Activated CD8-positive, alpha-beta T cell treated with anti-CD3 and anti-CD28 coated beads, Interleukin-2, amount 10 ng/mL, durations not matched to agents 7 days and 5 days (primary cell): ENCODE data around the gene GABBR2. TPM values are rescaled to one million over a fixed set of nuclear protein-coding genes. Genes with fewer than 3 reads are reported as not detected.

Source experiments
- ATAC-seq: fragments of 150-1000 bp; cut with Tn5 transposase; one replicate; pipeline ENCODE4 v1.10.0; 2021; ENCODE audit warnings: moderate library complexity
- CTCF ChIA-PET: fragments of 350-600 bp; sonication (Branson Sonifier 250); formaldehyde crosslinking; loops from one replicate; lab custom pipeline; 2021; ENCODE audit warnings: antibody characterized with exemption; lab: Charles Lee
- POLR2A ChIA-PET: fragments of 350-600 bp; sonication (Branson Sonifier 250); formaldehyde crosslinking; loops from one replicate; lab custom pipeline; 2021; ENCODE audit warnings: antibody characterized with exemption; lab: Charles Lee
- DNase-seq: peaks from one replicate; pipeline ENCODE4 v3.0.0-alpha.2; 2020
- H3K27ac Mint-ChIP-seq: one replicate; pipeline ENCODE4 v1.8.0; 2021; ENCODE audit warnings: mild to moderate bottlenecking, mixed read lengths
- H3K27me3 Mint-ChIP-seq: one replicate; pipeline ENCODE4 v1.8.0; 2021; ENCODE audit warnings: low read depth, mixed read lengths
- H3K36me3 Mint-ChIP-seq: one replicate; pipeline ENCODE4 v1.8.0; 2021; ENCODE audit warnings: low read depth, mixed read lengths
- H3K4me1 Mint-ChIP-seq: one replicate; pipeline ENCODE4 v1.8.0; 2021; ENCODE audit warnings: low read depth, mixed read lengths
- H3K4me3 Mint-ChIP-seq: one replicate; pipeline ENCODE4 v1.8.0; 2021; ENCODE audit warnings: mild to moderate bottlenecking, mixed read lengths
- H3K9me3 Mint-ChIP-seq: one replicate; pipeline ENCODE4 v1.8.0; 2022; ENCODE audit warnings: mixed read lengths; ENCODE audit not compliant: insufficient read depth
- total RNA-seq, 2 experiments: library from RNA; stranded (reverse); gene quantifications; one replicate each; pipeline ENCODE4 v1.2.3, GENCODE V29; 2021

Gene GABBR2
- total RNA-seq, 2 experiments from 2014 or later: not detected

- no peak overlapping the region for H3K27ac Mint-ChIP-seq
Measured at GRCh38 chr9:98315067-98315453, 393.7 kb downstream of the GABBR2 start.

GRCh38 chr9:98314381-98315066 is 394.2 kb downstream of the GABBR2 start:
- no peak overlapping the region for H3K27ac Mint-ChIP-seq
- H3K27me3 Mint-ChIP-seq: no peaks in the 10 kb centered on the region
- no peaks in the 10 kb centered on the region for H3K36me3 Mint-ChIP-seq
- H3K4me3 Mint-ChIP-seq: no peak overlapping the region
- POLR2A ChIA-PET: no interaction called here
- no peaks in the 10 kb centered on the region for H3K9me3 Mint-ChIP-seq
- no peak for ATAC-seq
- no peaks in the 10 kb centered on the region for H3K4me1 Mint-ChIP-seq
- no peak for DNase-seq
- CTCF ChIA-PET: interaction anchor here (5.4 kb wide), 1 partner anchor 461 kb away, joined by 50 read pairs; no protein-coding TSS in a partner anchor

More at GRCh38 chr9:98315067-98315453, 393.7 kb downstream of the GABBR2 start:
- ChIA-PET POLR2A (no interaction called here), CTCF (interaction anchor here (1.0 to 5.4 kb wide), 3 partner anchors 126 to 461 kb away, joined by 3 to 50 read pairs (median 3); no protein-coding TSS in a partner anchor)
- H3K4me3 Mint-ChIP-seq: no peak overlapping the region
- H3K4me1 Mint-ChIP-seq: no peaks in the 10 kb centered on the region
- DNase-seq (no peak), ATAC-seq (no peak)
- H3K9me3 Mint-ChIP-seq: no peaks in the 10 kb centered on the region
- H3K36me3 Mint-ChIP-seq: no peaks in the 10 kb centered on the region
- H3K27me3 Mint-ChIP-seq: no peaks in the 10 kb centered on the region

- H3K4me3 Mint-ChIP-seq: no peak overlapping the region
- no peaks in the 10 kb centered on the region for H3K36me3 Mint-ChIP-seq
- H3K4me1 Mint-ChIP-seq: no peaks in the 10 kb centered on the region
- ChIA-PET POLR2A (no interaction called here), CTCF (interaction anchor here (5.4 kb wide), 1 partner anchor 463 kb away, joined by 50 read pairs; no protein-coding TSS in a partner anchor)
- H3K9me3 Mint-ChIP-seq: no peaks in the 10 kb centered on the region
- DNase-seq (no peak), ATAC-seq (no peak)
- H3K27ac Mint-ChIP-seq: no peak overlapping the region
- no peaks in the 10 kb centered on the region for H3K27me3 Mint-ChIP-seq
Measured at GRCh38 chr9:98312365-98312764, 396.4 kb downstream of the GABBR2 start.

DNA sequence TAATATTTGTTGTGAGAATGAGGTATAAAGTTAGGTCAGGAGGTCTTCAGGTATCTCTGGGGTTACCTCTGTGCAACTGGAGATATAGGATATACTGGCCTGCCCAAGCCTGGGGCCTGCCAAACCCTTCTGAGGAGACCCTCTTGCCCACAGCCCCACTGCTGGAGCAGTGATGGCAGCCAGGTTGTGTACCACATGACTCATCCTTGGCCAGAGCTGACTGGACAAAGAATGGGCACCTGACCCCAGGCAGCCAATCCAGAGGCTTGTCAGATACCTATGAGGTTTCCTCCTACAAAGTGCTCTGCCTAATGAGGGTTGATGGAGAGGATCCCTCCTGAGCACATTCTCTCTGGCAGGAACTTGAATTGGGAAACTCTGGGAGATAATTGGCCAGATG is 397.2 kb downstream of the GABBR2 start:
- no peak overlapping the region for H3K27ac Mint-ChIP-seq
- no peaks in the 10 kb centered on the region for H3K4me1 Mint-ChIP-seq
- H3K9me3 Mint-ChIP-seq: no peaks in the 10 kb centered on the region
- H3K4me3 Mint-ChIP-seq: no peak overlapping the region
- ChIA-PET CTCF (no interaction called here), POLR2A (no interaction called here)
- DNase-seq: no peak
- H3K36me3 Mint-ChIP-seq: no peaks in the 10 kb centered on the region
- H3K27me3 Mint-ChIP-seq: no peaks in the 10 kb centered on the region
- no peak for ATAC-seq

- ATAC-seq: no peak
- Mint-ChIP-seq H3K4me1 (no peaks in the 10 kb centered on the region), H3K36me3 (no peaks in the 10 kb centered on the region), H3K4me3 (no peak overlapping the region), H3K27me3 (no peaks in the 10 kb centered on the region), H3K9me3 (no peaks in the 10 kb centered on the region), H3K27ac (no peak overlapping the region)
- ChIA-PET CTCF (no interaction called here), POLR2A (no interaction called here)
- no peak for DNase-seq
Measured at GRCh38 chr9:98310752-98311392, 397.9 kb downstream of the GABBR2 start.

- Mint-ChIP-seq H3K36me3 (no peaks in the 10 kb centered on the region), H3K27ac (no peak overlapping the region), H3K4me1 (no peaks in the 10 kb centered on the region), H3K4me3 (no peak overlapping the region), H3K9me3 (no peaks in the 10 kb centered on the region), H3K27me3 (no peaks in the 10 kb centered on the region)
- ATAC-seq: no peak
- CTCF ChIA-PET: interaction anchor here (0.7 kb wide), 1 partner anchor 9 kb away, joined by 4 read pairs; no protein-coding TSS in a partner anchor
- DNase-seq: no peak
- POLR2A ChIA-PET: no interaction called here
Measured at GRCh38 chr9:98306384-98307145, 402.2 kb downstream of the GABBR2 start.

- DNase-seq (no peak), ATAC-seq (no peak)
- ChIA-PET POLR2A (no interaction called here), CTCF (no interaction called here)
- H3K4me3 Mint-ChIP-seq: no peak overlapping the region
- H3K36me3 Mint-ChIP-seq: no peaks in the 10 kb centered on the region
- no peaks in the 10 kb centered on the region for H3K9me3 Mint-ChIP-seq
- H3K27ac Mint-ChIP-seq: no peak overlapping the region
- no peaks in the 10 kb centered on the region for H3K4me1 Mint-ChIP-seq
- H3K27me3 Mint-ChIP-seq: no peaks in the 10 kb centered on the region
Measured at GRCh38 chr9:98304381-98304780, 404.4 kb downstream of the GABBR2 start.

- Mint-ChIP-seq H3K4me3 (no peak overlapping the region), H3K36me3 (no peaks in the 10 kb centered on the region), H3K4me1 (no peaks in the 10 kb centered on the region), H3K9me3 (no peaks in the 10 kb centered on the region), H3K27ac (no peak overlapping the region), H3K27me3 (no peaks in the 10 kb centered on the region)
- ChIA-PET POLR2A (no interaction called here), CTCF (no interaction called here)
- DNase-seq: no peak
- no peak for ATAC-seq
Measured at GRCh38 chr9:98303633-98304125, 405.1 kb downstream of the GABBR2 start.

DNA sequence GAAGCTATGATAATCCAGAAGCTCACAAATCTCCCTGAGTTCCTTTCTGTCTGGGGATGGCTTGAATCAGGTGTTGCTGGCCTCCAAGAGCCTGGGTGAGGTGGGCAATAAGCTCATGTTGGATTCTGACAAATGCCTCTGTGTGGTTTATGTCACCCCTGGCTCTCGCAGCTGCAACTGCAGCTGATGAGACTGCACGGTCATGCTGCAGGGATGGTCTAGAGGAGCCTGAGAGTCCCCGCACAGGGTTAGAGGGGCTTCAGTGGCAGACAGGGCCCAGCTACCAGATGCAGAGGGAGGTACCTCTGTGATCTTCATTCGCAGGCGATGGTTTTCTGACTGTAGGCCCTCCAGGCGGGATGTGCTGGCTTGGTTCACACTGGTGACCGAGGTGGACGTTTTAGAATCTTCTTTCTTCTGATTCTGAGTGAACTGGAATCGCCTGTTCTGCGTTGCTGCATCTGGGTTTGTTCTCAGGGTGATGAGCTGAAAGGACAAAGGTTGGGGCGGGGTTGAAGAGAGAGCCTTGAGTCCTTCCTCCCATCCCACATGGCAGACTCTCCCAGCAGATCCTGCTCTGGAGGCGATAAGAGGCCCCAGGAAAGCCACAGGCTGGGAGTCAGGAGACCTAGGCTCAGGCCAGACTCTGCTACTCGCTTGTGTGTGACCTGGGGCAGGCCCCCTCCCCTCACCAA is 405.6 kb downstream of the GABBR2 start:
- H3K4me3 Mint-ChIP-seq: no peak overlapping the region
- ChIA-PET POLR2A (no interaction called here), CTCF (interaction anchor here (0.5 kb wide), 1 partner anchor 104 kb away, joined by 3 read pairs; no protein-coding TSS in a partner anchor)
- H3K27ac Mint-ChIP-seq: no peak overlapping the region
- no peaks in the 10 kb centered on the region for H3K36me3 Mint-ChIP-seq
- no peak for ATAC-seq
- no peak for DNase-seq
- H3K27me3 Mint-ChIP-seq: no peaks in the 10 kb centered on the region
- no peaks in the 10 kb centered on the region for H3K9me3 Mint-ChIP-seq
- no peaks in the 10 kb centered on the region for H3K4me1 Mint-ChIP-seq

DNA sequence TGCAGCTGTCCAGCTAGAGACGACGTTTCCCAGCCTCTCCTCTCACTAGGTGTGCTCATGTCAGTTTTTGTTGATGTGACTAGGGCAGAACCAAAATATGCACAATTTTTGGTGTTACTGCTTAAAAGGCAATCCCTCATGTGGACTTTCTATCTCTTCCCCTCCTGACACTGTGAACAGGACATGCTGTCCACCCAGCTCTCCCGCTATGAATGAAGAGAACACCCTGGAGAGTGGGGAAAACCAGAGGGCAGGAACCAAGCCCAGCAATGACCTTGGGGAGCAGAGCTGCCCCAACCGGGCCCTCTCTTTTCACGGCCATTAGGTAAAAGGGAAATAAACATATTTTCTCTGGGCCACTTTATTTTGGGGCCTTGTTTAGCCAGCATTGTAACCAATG is 406.6 kb downstream of the GABBR2 start:
- ATAC-seq: no peak

GRCh38 chr9:98300611-98301010 is 408.1 kb downstream of the GABBR2 start:
- no peak overlapping the region for H3K27ac Mint-ChIP-seq
- DNase-seq (no peak), ATAC-seq (no peak)
- ChIA-PET POLR2A (no interaction called here), CTCF (no interaction called here)
- no peaks in the 10 kb centered on the region for H3K4me1 Mint-ChIP-seq
- peaks cover 6% of the 10 kb centered on the region for H3K27me3 Mint-ChIP-seq
- no peaks in the 10 kb centered on the region for H3K9me3 Mint-ChIP-seq
- no peaks in the 10 kb centered on the region for H3K36me3 Mint-ChIP-seq
- H3K4me3 Mint-ChIP-seq: no peak overlapping the region

More for the DNA sequence above, 406.6 kb downstream of the GABBR2 start:
- no peaks in the 10 kb centered on the region for H3K9me3 Mint-ChIP-seq
- ChIA-PET POLR2A (no interaction called here), CTCF (no interaction called here)
- H3K36me3 Mint-ChIP-seq: no peaks in the 10 kb centered on the region
- H3K4me3 Mint-ChIP-seq: no peak overlapping the region
- H3K27me3 Mint-ChIP-seq: no peaks in the 10 kb centered on the region
- H3K4me1 Mint-ChIP-seq: no peaks in the 10 kb centered on the region
- no peak for DNase-seq
- H3K27ac Mint-ChIP-seq: no peak overlapping the region
